ENCODE data around the gene TDO2. TPM values are rescaled to one million over a fixed set of nuclear protein-coding genes. Genes with fewer than 3 reads are reported as not detected.

TDO2 gene
- total RNA-seq, 1 experiment from 2014 or later, result not detected

Other genes with a start within 250 kb of the TDO2 start
- 9.2 and 9.3 TPM in 2 replicates for gene GUCY1A1, start 236.8 kb upstream of the TDO2 start, total RNA-seq (2014; rRNA removed)
- 3.1 and 4.4 TPM in 2 replicates for gene GUCY1B1, start 144.7 kb upstream of the TDO2 start, total RNA-seq (2014; rRNA removed)
- not detected in 2 replicates for gene ASIC5, start 37.4 kb upstream of the TDO2 start, total RNA-seq (2014; rRNA removed)
- 1.6 and 2.8 TPM in 2 replicates for gene CTSO, start 50.2 kb downstream of the TDO2 start, total RNA-seq (2014; rRNA removed)

Data from PC-3 (cell line).